OCI-LY7 (cell line): ENCODE results near the gene SERPINB10. TPM values are rescaled to one million over a fixed set of nuclear protein-coding genes. Genes with fewer than 3 reads are reported as not detected.

Source experiments
- BruUV-seq: library from RNA; stranded (reverse); fragments of 400-500 nt; replicated peaks from 2 replicates; lab custom pipeline; 2021; lab: Mats Ljungman, UMichigan
- CTCF ChIA-PET: fragments of 300-600 bp; sonication (Branson Sonifier 250); formaldehyde crosslinking; loops from one replicate; lab custom pipeline; 2022; ENCODE audit warnings: antibody characterized with exemption; ENCODE audit not compliant: unreplicated experiment; lab: Charles Lee
- POLR2A ChIA-PET: fragments of 300-600 bp; sonication (Branson Sonifier 250); formaldehyde crosslinking; loops from one replicate; lab custom pipeline; 2022; ENCODE audit warnings: antibody characterized with exemption; lab: Charles Lee
- DNase-seq: peaks from one replicate; pipeline ENCODE4 v3.0.0-alpha.2; 2015; ENCODE audit warnings: low spot score
- H2AFZ ChIP-seq: fragments of 200-600 bp; sonication (generic), shearing (Covaris generic); 2 replicates; pipeline ENCODE4 v1.6.1; 2014; ENCODE audit warnings: mild to moderate bottlenecking, antibody characterized with exemption, low read length, moderate library complexity
- H3K27ac ChIP-seq: fragments of 200-600 bp; sonication (generic); 2 replicates; pipeline ENCODE4 v1.5.1; 2014; ENCODE audit warnings: mixed run types, low read depth, mild to moderate bottlenecking, moderate library complexity, low read length, inconsistent platforms; ENCODE audit not compliant: poor library complexity, severe bottlenecking
- H3K36me3 ChIP-seq: fragments of 200-600 bp; sonication (generic); 2 replicates; pipeline ENCODE4 v1.6.1; 2014; ENCODE audit warnings: mild to moderate bottlenecking, antibody characterized with exemption, low read length, moderate library complexity, mixed read lengths; ENCODE audit not compliant: insufficient read depth
- H3K4me1 ChIP-seq: fragments of 200-600 bp; sonication (generic); 2 replicates; pipeline ENCODE4 v1.5.1; 2014; ENCODE audit warnings: mild to moderate bottlenecking, low read length; ENCODE audit not compliant: insufficient read depth, poor library complexity, severe bottlenecking
- H3K4me2 ChIP-seq: fragments of 200-600 bp; sonication (generic); 2 replicates; pipeline ENCODE4 v1.6.1; 2014; ENCODE audit warnings: mild to moderate bottlenecking, low read length
- H3K4me3 ChIP-seq: fragments of 200-600 bp; sonication (generic); 2 replicates; pipeline ENCODE4 v1.5.1; 2014; ENCODE audit warnings: mild to moderate bottlenecking, low read depth, low read length; ENCODE audit not compliant: poor library complexity, severe bottlenecking
- H3K79me2 ChIP-seq: fragments of 200-600 bp; sonication (generic); 2 replicates; pipeline ENCODE4 v1.6.1; 2016; ENCODE audit warnings: low read depth, mild to moderate bottlenecking, low read length, moderate library complexity, mixed read lengths; ENCODE audit not compliant: insufficient read depth
- H3K9me2 ChIP-seq: fragments of 200-600 bp; sonication (generic); 2 replicates; pipeline ENCODE4 v1.6.1; 2016; ENCODE audit warnings: mild to moderate bottlenecking, low read length, mixed read lengths; ENCODE audit not compliant: insufficient read depth
- H3K9me3 ChIP-seq: fragments of 200-600 bp; sonication (generic); 2 replicates; pipeline ENCODE4 v1.6.1; 2014; ENCODE audit warnings: mild to moderate bottlenecking, mixed run types, low read length, mixed read lengths
- H4K20me1 ChIP-seq: fragments of 200-600 bp; sonication (generic); 2 replicates; pipeline ENCODE4 v1.6.1; 2014; ENCODE audit warnings: mild to moderate bottlenecking, antibody characterized with exemption, low read length, moderate library complexity, mixed read lengths; ENCODE audit not compliant: insufficient read depth
- EZH2phosphoT487 ChIP-seq: fragments of 200-600 bp; sonication (generic); IDR thresholded peaks from 2 replicates; pipeline ENCODE4 v1.6.1; 2018; ENCODE audit warnings: low read depth, borderline replicate concordance, mild to moderate bottlenecking, mixed run types, antibody characterized with exemption, low read length, moderate library complexity, mixed read lengths
- intact Hi-C: fragments of 100-400 bp; cut with micrococcal nuclease; formaldehyde crosslinking; loops from one replicate; pipeline ENCODE4 v1.10.0; 2022; ENCODE audit not compliant: unreplicated experiment
- total RNA-seq, 2 experiments: library from RNA; depleted of rRNA in 1 of 2; stranded (reverse); fragments of >200 nt in 1 of 2; shearing (Covaris generic) in 1 of 2; gene quantifications; 2 replicates each; pipeline ENCODE4 v1.2.3, GENCODE V29; 2014 to 2022
- TF ChIP-seq, protein P1 (sequence below): fragments of 200-600 bp; sonication (generic); conservative IDR thresholded peaks from 2 replicates; pipeline ENCODE4 v1.5.1; 2014; ENCODE audit warnings: mild to moderate bottlenecking, antibody characterized with exemption, low read length, moderate library complexity, mixed read lengths

The SERPINB10 gene
- total RNA-seq, 2 experiments from 2014 or later: not detected

DNA sequence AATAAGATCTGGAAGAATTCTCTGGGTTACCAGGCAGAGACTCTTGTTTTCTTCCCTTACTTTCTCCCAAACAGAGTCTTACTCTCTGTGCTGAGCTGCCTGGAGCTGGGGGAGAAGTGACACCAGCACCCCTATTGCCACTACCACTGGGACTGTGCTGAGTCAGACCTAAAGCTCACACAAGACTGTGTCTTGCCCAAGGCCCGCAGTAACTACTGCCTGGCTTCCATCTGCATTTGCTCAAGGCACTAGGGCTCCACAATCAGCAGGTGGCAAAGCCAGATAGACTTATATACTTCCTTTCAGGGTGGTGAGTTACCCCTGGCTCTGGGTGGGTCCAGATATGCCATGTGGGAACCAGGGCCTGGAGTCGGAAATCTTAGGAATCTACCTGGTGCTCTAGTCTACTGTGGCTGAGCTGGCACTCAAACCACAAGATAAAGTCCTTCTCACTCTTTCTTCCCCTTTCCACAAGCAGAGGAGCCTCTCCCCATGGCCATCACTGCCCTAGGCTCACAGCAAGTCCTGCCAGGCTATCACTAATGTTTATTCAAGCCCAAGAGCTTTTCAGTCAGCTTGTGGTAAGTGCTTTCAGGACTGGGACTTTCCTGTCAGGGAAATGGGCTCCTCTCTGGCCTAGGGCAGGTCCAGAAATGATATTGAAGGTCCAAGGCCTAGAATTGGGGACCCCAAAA, 47.8 kb upstream of the SERPINB10 start:
- TF ChIP-seq EZH2phosphoT487: no peak
- TF ChIP-seq, protein P1, sequence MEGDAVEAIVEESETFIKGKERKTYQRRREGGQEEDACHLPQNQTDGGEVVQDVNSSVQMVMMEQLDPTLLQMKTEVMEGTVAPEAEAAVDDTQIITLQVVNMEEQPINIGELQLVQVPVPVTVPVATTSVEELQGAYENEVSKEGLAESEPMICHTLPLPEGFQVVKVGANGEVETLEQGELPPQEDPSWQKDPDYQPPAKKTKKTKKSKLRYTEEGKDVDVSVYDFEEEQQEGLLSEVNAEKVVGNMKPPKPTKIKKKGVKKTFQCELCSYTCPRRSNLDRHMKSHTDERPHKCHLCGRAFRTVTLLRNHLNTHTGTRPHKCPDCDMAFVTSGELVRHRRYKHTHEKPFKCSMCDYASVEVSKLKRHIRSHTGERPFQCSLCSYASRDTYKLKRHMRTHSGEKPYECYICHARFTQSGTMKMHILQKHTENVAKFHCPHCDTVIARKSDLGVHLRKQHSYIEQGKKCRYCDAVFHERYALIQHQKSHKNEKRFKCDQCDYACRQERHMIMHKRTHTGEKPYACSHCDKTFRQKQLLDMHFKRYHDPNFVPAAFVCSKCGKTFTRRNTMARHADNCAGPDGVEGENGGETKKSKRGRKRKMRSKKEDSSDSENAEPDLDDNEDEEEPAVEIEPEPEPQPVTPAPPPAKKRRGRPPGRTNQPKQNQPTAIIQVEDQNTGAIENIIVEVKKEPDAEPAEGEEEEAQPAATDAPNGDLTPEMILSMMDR: no peak
- no peak for DNase-seq
- no peaks in the 10 kb centered on the region for H3K4me1 ChIP-seq
- POLR2A ChIA-PET: no interaction called here
- H3K9me2 ChIP-seq: no peaks in the 10 kb centered on the region
- no peak overlapping the region for H2AFZ ChIP-seq
- CTCF ChIA-PET: no interaction called here
- H3K79me2 ChIP-seq: no peaks in the 10 kb centered on the region
- H4K20me1 ChIP-seq: no peaks in the 10 kb centered on the region
- no peak overlapping the region for H3K4me2 ChIP-seq
- no peaks in the 10 kb centered on the region for H3K36me3 ChIP-seq
- no peak overlapping the region for H3K27ac ChIP-seq
- H3K4me3 ChIP-seq: no peak overlapping the region
- intact Hi-C loops: no loop called here
- no TSS peak for BruUV-seq
- H3K9me3 ChIP-seq: no peaks in the 10 kb centered on the region

DNA sequence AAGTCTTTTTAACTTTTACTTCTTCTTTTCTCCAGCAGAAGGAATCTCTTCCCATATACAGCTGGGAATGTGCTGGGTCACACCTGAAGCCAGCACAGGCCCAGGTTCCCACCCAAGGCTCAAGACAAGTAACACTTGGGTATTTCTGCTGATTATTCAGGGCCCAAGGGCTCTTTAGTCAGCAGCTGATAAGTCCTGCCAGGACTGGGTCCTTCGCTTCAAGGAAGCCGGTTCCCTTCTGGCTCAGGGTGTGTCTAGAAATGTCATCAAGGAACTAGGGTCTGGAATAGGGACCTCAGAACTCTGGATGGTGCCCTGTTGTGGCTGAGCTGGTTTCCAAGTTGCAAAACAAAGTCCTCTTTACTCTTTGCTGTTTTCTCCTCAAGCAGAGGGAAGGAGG, 47.2 kb upstream of the SERPINB10 start:
- CTCF ChIA-PET: no interaction called here
- DNase-seq: no peak
- Histone ChIP-seq H3K79me2 (no peaks in the 10 kb centered on the region), H3K4me3 (no peak overlapping the region), H3K4me2 (no peak overlapping the region), H3K4me1 (no peaks in the 10 kb centered on the region), H2AFZ (no peak overlapping the region), H3K36me3 (no peaks in the 10 kb centered on the region), H4K20me1 (no peaks in the 10 kb centered on the region), H3K9me2 (no peaks in the 10 kb centered on the region), H3K27ac (no peak overlapping the region), H3K9me3 (no peaks in the 10 kb centered on the region)
- BruUV-seq: no TSS peak
- POLR2A ChIA-PET: no interaction called here
- intact Hi-C loops: no loop called here
- no peak for TF ChIP-seq EZH2phosphoT487
- TF ChIP-seq, protein P1: no peak

DNA sequence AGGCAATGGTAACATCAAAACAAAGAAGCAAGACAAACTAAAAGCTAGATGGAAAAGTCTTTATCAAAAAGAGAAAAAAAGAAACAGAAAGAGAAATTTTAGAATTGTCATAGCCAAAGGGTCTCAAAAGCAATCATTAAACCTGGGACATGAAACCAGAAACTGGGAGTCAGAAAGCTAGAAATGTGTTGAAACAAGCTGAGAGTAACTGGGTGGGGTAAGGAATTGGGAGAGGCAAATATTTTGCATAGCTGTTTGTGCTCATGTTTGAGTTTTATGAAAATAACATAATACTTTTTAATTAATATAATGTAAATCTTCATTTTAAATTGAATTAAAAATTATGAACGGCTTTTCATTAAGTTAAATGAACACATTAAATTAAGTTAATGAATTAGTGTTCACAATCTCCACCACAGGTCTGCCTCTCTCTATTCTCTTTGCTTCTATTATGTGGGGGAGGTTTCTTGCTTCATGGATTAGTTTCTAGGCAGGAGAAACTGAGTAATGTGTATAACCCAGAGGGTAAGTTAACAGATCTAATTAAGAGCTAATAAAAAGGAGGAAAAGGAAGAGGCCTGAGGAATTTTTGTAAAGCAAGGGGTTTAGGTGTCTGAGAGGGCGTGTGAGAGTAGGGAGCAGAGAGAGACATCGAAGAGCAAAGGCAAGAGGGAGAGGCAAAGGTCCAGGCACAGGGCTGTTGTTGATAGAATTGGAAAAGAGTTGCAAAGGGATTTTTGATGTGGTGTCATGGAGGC, 40.2 kb upstream of the SERPINB10 start:
- Histone ChIP-seq H4K20me1 (no peaks in the 10 kb centered on the region), H3K36me3 (no peaks in the 10 kb centered on the region), H3K9me3 (no peaks in the 10 kb centered on the region), H2AFZ (no peak overlapping the region), H3K79me2 (no peaks in the 10 kb centered on the region), H3K9me2 (no peaks in the 10 kb centered on the region), H3K4me2 (no peak overlapping the region), H3K4me3 (no peak overlapping the region), H3K4me1 (no peaks in the 10 kb centered on the region), H3K27ac (no peak overlapping the region)
- DNase-seq: no peak
- CTCF ChIA-PET: no interaction called here
- BruUV-seq: no TSS peak
- POLR2A ChIA-PET: no interaction called here
- TF ChIP-seq EZH2phosphoT487: no peak
- TF ChIP-seq, protein P1: no peak
- intact Hi-C loops: no loop called here
